ENCODE measurements around the gene TAF4B.

DNA sequence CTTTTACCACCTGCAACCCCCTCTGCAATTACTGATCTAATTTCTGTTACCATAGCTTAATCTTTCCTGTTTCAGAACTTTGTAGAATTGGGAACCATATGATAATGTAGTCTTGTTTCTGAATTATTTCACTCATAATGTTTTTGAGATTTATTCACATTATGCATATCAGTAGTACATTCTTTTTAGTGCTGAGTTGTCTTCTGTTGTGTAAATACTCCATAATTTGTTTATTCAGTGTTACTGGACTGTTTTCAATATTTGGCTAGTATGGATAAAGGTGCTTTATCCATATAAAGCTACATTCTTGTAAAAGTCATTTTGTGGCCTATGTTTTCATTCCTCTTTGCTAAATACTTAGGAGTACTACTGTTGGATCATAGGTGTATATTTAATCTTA lies 152.5 kb downstream of the TAF4B start:
- no peak for TF ChIP-seq EZH2phosphoT487 (conservative IDR thresholded peaks at IDR 0.05; ENCODE audit: low read length)
- TF ChIP-seq, protein P1, sequence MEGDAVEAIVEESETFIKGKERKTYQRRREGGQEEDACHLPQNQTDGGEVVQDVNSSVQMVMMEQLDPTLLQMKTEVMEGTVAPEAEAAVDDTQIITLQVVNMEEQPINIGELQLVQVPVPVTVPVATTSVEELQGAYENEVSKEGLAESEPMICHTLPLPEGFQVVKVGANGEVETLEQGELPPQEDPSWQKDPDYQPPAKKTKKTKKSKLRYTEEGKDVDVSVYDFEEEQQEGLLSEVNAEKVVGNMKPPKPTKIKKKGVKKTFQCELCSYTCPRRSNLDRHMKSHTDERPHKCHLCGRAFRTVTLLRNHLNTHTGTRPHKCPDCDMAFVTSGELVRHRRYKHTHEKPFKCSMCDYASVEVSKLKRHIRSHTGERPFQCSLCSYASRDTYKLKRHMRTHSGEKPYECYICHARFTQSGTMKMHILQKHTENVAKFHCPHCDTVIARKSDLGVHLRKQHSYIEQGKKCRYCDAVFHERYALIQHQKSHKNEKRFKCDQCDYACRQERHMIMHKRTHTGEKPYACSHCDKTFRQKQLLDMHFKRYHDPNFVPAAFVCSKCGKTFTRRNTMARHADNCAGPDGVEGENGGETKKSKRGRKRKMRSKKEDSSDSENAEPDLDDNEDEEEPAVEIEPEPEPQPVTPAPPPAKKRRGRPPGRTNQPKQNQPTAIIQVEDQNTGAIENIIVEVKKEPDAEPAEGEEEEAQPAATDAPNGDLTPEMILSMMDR (IDR thresholded peaks at IDR 0.05; ENCODE audit: insufficient read depth, low read length, poor library complexity, severe bottlenecking): no peak

All from SU-DHL-6 (cell line).